ENCODE results near the gene C6orf132. TPM values are rescaled to one million over a fixed set of nuclear protein-coding genes. Genes with fewer than 3 reads are reported as not detected.
"Not testable (repeated sequence)": the region's sequence is repeated elsewhere in the genome, so short reads cannot be mapped to it uniquely, and the experiment has no call there.

Gene C6orf132
- total RNA-seq, 1 donor = 0.63 TPM

GRCh38 chr6:42154461-42155209 is 12.2 kb upstream of the C6orf132 start:
- TF ChIP-seq CTCF (IDR thresholded peaks at IDR 0.05; ENCODE audit: insufficient read depth, low read length) = no peak
- H3K4me3 ChIP-seq (ENCODE audit: low read depth, low read length) = no peak overlapping the region
- no peak for DNase-seq (ENCODE audit: low read depth)

- TF ChIP-seq CTCF (IDR thresholded peaks at IDR 0.05; ENCODE audit: insufficient read depth, low read length) = no peak
- DNase-seq (ENCODE audit: low read depth) = no peak
- no peak overlapping the region for H3K4me3 ChIP-seq (ENCODE audit: low read depth, low read length)
Observed at GRCh38 chr6:42153921-42154320, 11.5 kb upstream of the C6orf132 start.

- DNase-seq (ENCODE audit: low read depth); H3K4me3 ChIP-seq (ENCODE audit: low read depth, low read length): not testable (repeated sequence)
Observed at GRCh38 chr6:42152528-42153213, 10.3 kb upstream of the C6orf132 start.

GRCh38 chr6:42152024-42152423 is 9.6 kb upstream of the C6orf132 start:
- no peak for DNase-seq (ENCODE audit: low read depth)
- no peak overlapping the region for H3K4me3 ChIP-seq (ENCODE audit: low read depth, low read length)
- TF ChIP-seq CTCF (IDR thresholded peaks at IDR 0.05; ENCODE audit: insufficient read depth, low read length) = no peak

GRCh38 chr6:42150254-42150653 is 7.8 kb upstream of the C6orf132 start:
- no peak for TF ChIP-seq CTCF (IDR thresholded peaks at IDR 0.05; ENCODE audit: insufficient read depth, low read length)
- no peak overlapping the region for H3K4me3 ChIP-seq (ENCODE audit: low read depth, low read length)
- no peak for DNase-seq (ENCODE audit: low read depth)

- no peak for TF ChIP-seq CTCF (IDR thresholded peaks at IDR 0.05; ENCODE audit: insufficient read depth, low read length)
- DNase-seq (ENCODE audit: low read depth) = peak; percentile 67
- no peak overlapping the region for H3K4me3 ChIP-seq (ENCODE audit: low read depth, low read length)
Observed at GRCh38 chr6:42148058-42148457, 5.6 kb upstream of the C6orf132 start.

GRCh38 chr6:42147138-42147562 is 4.7 kb upstream of the C6orf132 start:
- no peak for TF ChIP-seq CTCF (IDR thresholded peaks at IDR 0.05; ENCODE audit: insufficient read depth, low read length)
- no peak for DNase-seq (ENCODE audit: low read depth)
- H3K4me3 ChIP-seq (ENCODE audit: low read depth, low read length) = no peak overlapping the region
